ENCODE measurements around the gene MUL1. TPM values are rescaled to one million over a fixed set of nuclear protein-coding genes. Genes with fewer than 3 reads are reported as not detected.

MUL1 gene
- total and polyA plus RNA-seq, 9 of the 15 experiments (the other 6 are each of a cell fraction or from before 2014, with no cell fraction given): 10.4 to 32.9 (median 19.3) TPM

DNA sequence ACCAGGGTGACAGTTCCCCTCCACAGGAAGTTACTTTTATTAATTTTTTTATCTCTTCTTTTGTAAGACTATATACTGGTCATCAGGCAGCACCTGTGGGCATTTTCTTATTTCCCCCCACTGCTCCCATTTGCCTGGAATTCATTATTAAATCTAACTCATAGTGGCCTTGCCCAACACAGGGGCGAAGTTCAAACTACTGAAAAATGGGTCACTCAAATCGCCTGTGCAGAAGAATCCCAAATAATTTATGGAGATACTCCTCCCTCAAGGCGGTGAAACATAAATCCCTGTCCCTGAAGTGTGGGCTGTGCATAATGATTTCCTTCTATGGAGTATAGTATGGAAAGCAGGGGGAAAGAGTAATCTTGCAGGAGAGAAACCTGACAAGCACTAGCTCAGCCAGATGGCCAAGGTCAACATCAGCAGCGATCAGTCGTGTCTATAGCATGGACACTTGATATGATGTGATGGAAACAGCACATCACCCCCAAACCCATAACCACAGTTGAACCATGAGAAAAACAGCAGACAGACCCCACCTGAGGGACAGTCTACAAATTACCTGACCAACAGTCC is 29.8 kb downstream of the MUL1 start (continued):
- no peak for TF ChIP-seq E2F3 (CRISPR knock-in tag; IDR thresholded peaks at IDR 0.05)

DNA sequence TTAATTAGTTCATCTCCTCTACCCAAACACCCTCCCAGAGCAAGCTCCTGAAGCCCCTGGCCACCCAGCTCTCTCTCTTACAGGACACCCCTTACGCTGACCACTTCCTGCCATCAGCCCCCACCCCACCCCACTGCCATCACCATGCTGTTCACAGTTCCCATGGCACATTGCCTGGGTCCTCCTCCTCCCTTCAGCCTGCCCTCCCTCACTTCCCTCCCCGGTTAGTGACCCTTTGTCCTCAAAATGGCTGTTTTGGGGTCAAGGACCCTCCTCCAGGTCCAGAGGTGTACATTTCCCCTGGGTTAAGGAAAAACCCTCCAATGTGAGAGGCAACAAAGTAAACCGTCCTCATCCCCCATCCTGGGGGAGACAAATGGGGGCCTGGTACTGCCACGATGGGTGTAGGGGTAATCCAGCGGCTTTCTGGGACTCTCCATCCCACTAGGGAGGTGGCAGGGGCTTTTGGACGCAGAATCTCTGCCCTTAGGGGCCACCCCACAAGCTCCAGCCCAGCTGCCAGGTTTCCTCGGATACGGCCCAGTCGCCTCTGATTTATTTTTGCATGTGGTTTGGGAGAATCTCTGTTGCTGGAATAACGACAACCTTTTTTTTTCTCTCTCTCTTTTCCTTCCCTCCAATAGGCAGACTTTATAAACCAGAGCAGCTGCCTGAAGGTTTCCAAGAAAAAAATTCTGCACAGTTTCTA is 30.4 kb downstream of the MUL1 start:
- ChIA-PET POLR2A (no interaction called here), CTCF (ENCODE audit: low intra/inter-chr PET ratio) (no interaction called here)
- no peak overlapping the region for H3K4me3 ChIP-seq
- peaks cover 5 to 14% of the 10 kb centered on the region in 2 experiments; a peak in 4 of 5 replicates for H3K4me1 ChIP-seq (replicated peaks in 1 of 2; ENCODE audit: control insufficient read depth in 2 of 2, insufficient read depth in 2 of 2, low read length in 2 of 2)
- no peaks in the 10 kb centered on the region for H3K9me1 ChIP-seq (ENCODE audit: control insufficient read depth, insufficient read depth, low read length)
- BruUV-seq (replicated peaks): no TSS peak
- H3K27ac ChIP-seq (ENCODE audit: extremely low read depth, low read depth, low read length): no peak overlapping the region
- H3K79me2 ChIP-seq (ENCODE audit: control insufficient read depth, insufficient read depth, low read length): no peaks in the 10 kb centered on the region
- no peak overlapping the region for H3K9ac ChIP-seq (ENCODE audit: insufficient read depth in 1 of 2, low read depth in 2 of 2, low read length in 2 of 2)
- intact Hi-C loops (cut with micrococcal nuclease): no loop called here
- in situ Hi-C loops (cut with MboI): no loop called here
- H3K36me3 ChIP-seq (ENCODE audit: control insufficient read depth, insufficient read depth, low read length): no peaks in the 10 kb centered on the region
- FAIRE-seq (no peak), ATAC-seq (no peak), DNase-seq (ENCODE audit: extremely low read depth in 1 of 4, low spot score in 3 of 4) (no peak)
- H2AFZ ChIP-seq (ENCODE audit: low read depth, low read length): no peak overlapping the region
- H3K27me3 ChIP-seq (ENCODE audit: control insufficient read depth in 2 of 2, insufficient read depth in 2 of 2, low read length in 2 of 2): peaks cover 7 to 53% of the 10 kb centered on the region in 2 experiments
- no peaks in the 10 kb centered on the region for H3K9me3 ChIP-seq (replicated peaks; ENCODE audit: control insufficient read depth, insufficient read depth, low read depth, low read length)
- H4K20me1 ChIP-seq (replicated peaks; ENCODE audit: control insufficient read depth, insufficient read depth, low read length): no peaks in the 10 kb centered on the region; the same call in 1 of the 2 replicates
- H3K4me2 ChIP-seq (ENCODE audit: insufficient read depth, low read length): no peak overlapping the region
- 6% methylated on average over 9 of the region's 10 CpGs for WGBS (ENCODE audit: insufficient coverage, low coverage, missing lambda C conversion rate)
- TF ChIP-seq, protein P1, sequence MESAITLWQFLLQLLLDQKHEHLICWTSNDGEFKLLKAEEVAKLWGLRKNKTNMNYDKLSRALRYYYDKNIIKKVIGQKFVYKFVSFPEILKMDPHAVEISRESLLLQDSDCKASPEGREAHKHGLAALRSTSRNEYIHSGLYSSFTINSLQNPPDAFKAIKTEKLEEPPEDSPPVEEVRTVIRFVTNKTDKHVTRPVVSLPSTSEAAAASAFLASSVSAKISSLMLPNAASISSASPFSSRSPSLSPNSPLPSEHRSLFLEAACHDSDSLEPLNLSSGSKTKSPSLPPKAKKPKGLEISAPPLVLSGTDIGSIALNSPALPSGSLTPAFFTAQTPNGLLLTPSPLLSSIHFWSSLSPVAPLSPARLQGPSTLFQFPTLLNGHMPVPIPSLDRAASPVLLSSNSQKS (CRISPR knock-in tag; IDR thresholded peaks at IDR 0.05): no peak
- TF ChIP-seq TCF3 (CRISPR knock-in tag; IDR thresholded peaks at IDR 0.05) (no peak), ZNF263 (CRISPR knock-in tag; IDR thresholded peaks at IDR 0.05; ENCODE audit: borderline replicate concordance) (no peak), EWSR1 (IDR thresholded peaks at IDR 0.05; ENCODE audit: borderline replicate concordance, low read depth, partially characterized antibody) (no peak), RBM39 (optimal IDR thresholded peaks at IDR 0.05; ENCODE audit: low read depth, low read length) (no peak), ZNF407 (IDR thresholded peaks at IDR 0.05; ENCODE audit: low read depth) (no peak), CREB1 (IDR thresholded peaks at IDR 0.05) (no peak), CREB1 (CRISPR knock-in tag; IDR thresholded peaks at IDR 0.05) (no peak)
- TF ChIP-seq, protein P2, sequence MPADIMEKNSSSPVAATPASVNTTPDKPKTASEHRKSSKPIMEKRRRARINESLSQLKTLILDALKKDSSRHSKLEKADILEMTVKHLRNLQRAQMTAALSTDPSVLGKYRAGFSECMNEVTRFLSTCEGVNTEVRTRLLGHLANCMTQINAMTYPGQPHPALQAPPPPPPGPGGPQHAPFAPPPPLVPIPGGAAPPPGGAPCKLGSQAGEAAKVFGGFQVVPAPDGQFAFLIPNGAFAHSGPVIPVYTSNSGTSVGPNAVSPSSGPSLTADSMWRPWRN (IDR thresholded peaks at IDR 0.05; ENCODE audit: low read depth): no peak
